Calu3 (cell line): ENCODE data around the gene HMCN2. TPM values are rescaled to one million over a fixed set of nuclear protein-coding genes. Genes with fewer than 3 reads are reported as not detected.

Experiments used
- BruUV-seq: library from RNA; stranded (reverse); fragments of 400-500 nt; replicated peaks from 2 replicates; lab custom pipeline; 2021; lab: Mats Ljungman, UMichigan
- CTCF ChIA-PET: fragments of 300-600 bp; sonication (Branson Sonifier 250); formaldehyde crosslinking; loops from one replicate; lab custom pipeline; 2022; ENCODE audit warnings: antibody characterized with exemption; lab: Charles Lee
- DNase-seq: peaks from one replicate; pipeline ENCODE4 v3.0.0; 2022
- H3K27ac Mint-ChIP-seq: one replicate; pipeline ENCODE4 v1.8.0; 2022; ENCODE audit warnings: mixed read lengths; ENCODE audit not compliant: unreplicated experiment
- H3K27me3 Mint-ChIP-seq: one replicate; pipeline ENCODE4 v1.8.0; 2022; ENCODE audit warnings: mixed read lengths; ENCODE audit not compliant: unreplicated experiment
- H3K36me3 Mint-ChIP-seq: one replicate; pipeline ENCODE4 v1.8.0; 2022; ENCODE audit warnings: mild to moderate bottlenecking, moderate library complexity, mixed read lengths; ENCODE audit not compliant: insufficient read depth, unreplicated experiment
- H3K4me1 Mint-ChIP-seq: one replicate; pipeline ENCODE4 v1.8.0; 2022; ENCODE audit warnings: mild to moderate bottlenecking, low read depth, mixed read lengths; ENCODE audit not compliant: unreplicated experiment
- H3K4me3 Mint-ChIP-seq: one replicate; pipeline ENCODE4 v1.8.0; 2022; ENCODE audit warnings: mild to moderate bottlenecking, low read depth, moderate library complexity, mixed read lengths; ENCODE audit not compliant: unreplicated experiment
- H3K9me3 Mint-ChIP-seq: one replicate; pipeline ENCODE4 v1.8.0; 2022; ENCODE audit warnings: low read depth, mixed read lengths; ENCODE audit not compliant: unreplicated experiment
- CTCF ChIP-seq: fragments of 200-600 bp; IDR thresholded peaks from one replicate; pipeline ENCODE4 v1.8.0; 2022; ENCODE audit warnings: antibody characterized with exemption; ENCODE audit not compliant: unreplicated experiment
- intact Hi-C: fragments of 100-400 bp; cut with micrococcal nuclease; formaldehyde crosslinking; loops from one replicate; pipeline ENCODE4 v1.10.0; 2022; ENCODE audit not compliant: unreplicated experiment
- total RNA-seq: library from RNA; stranded (reverse); gene quantifications from 2 replicates; pipeline ENCODE4 v1.2.3, GENCODE V29; 2022

Gene HMCN2
- total RNA-seq, 1 experiment from 2014 or later: not detected

GRCh38 chr9:130453487-130453886, 187.9 kb downstream of the HMCN2 start:
- Mint-ChIP-seq H3K27me3 (no peaks in the 10 kb centered on the region), H3K27ac (no peak overlapping the region), H3K4me3 (no peak overlapping the region), H3K9me3 (no peaks in the 10 kb centered on the region), H3K4me1 (peaks cover 9% of the 10 kb centered on the region), H3K36me3 (no peaks in the 10 kb centered on the region)
- intact Hi-C loops: no loop called here
- peak; percentile 72 for DNase-seq
- no peak for TF ChIP-seq CTCF
- CTCF ChIA-PET: no interaction called here
- BruUV-seq: no TSS peak

GRCh38 chr9:130454096-130454811, 188.7 kb downstream of the HMCN2 start:
- H3K4me1 Mint-ChIP-seq: peaks cover 9% of the 10 kb centered on the region
- no peaks in the 10 kb centered on the region for H3K36me3 Mint-ChIP-seq
- intact Hi-C loops: no loop called here
- no peaks in the 10 kb centered on the region for H3K9me3 Mint-ChIP-seq
- H3K27me3 Mint-ChIP-seq: peaks cover 7% of the 10 kb centered on the region
- no peak overlapping the region for H3K4me3 Mint-ChIP-seq
- no peak for TF ChIP-seq CTCF
- H3K27ac Mint-ChIP-seq: no peak overlapping the region
- CTCF ChIA-PET: no interaction called here
- DNase-seq: no peak
- BruUV-seq: no TSS peak

DNA sequence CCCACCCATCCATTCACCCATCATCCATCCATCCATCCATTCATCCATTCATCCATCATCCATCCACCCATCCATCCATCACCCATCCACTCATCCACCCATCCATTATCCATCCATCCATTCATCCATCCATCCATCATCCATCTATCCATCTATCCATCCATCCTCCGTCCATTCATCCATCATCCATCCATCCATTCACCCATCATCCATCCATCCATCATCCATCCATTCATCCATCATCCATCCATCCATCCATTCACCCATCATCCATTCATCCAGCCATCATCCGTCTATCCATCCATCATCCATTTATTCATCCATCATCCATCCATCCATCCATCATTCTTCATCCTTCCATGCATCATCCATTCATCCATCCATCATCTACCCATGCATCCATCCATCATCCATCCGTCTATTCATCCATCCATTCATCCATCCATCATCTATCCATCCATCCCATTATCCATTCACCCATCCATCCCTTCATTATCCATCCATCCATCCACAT, 189.3 kb downstream of the HMCN2 start:
- no TSS peak for BruUV-seq
- no peak overlapping the region for H3K4me3 Mint-ChIP-seq
- no peak for TF ChIP-seq CTCF
- H3K36me3 Mint-ChIP-seq: no peaks in the 10 kb centered on the region
- H3K4me1 Mint-ChIP-seq: peaks cover 9% of the 10 kb centered on the region
- H3K27ac Mint-ChIP-seq: no peak overlapping the region
- DNase-seq: no peak
- peaks cover 13% of the 10 kb centered on the region for H3K27me3 Mint-ChIP-seq
- CTCF ChIA-PET: no interaction called here
- H3K9me3 Mint-ChIP-seq: no peaks in the 10 kb centered on the region
- intact Hi-C loops: no loop called here

- intact Hi-C loops: no loop called here
- BruUV-seq: no TSS peak
- H3K4me1 Mint-ChIP-seq: no peaks in the 10 kb centered on the region
- DNase-seq: no peak
- H3K4me3 Mint-ChIP-seq: no peak overlapping the region
- TF ChIP-seq CTCF: no peak
- peaks cover 13% of the 10 kb centered on the region for H3K27me3 Mint-ChIP-seq
- CTCF ChIA-PET: interaction anchor here (0.6 kb wide), 1 partner anchor 350 kb away, joined by 3 read pairs; no protein-coding TSS in a partner anchor
- no peak overlapping the region for H3K27ac Mint-ChIP-seq
- H3K36me3 Mint-ChIP-seq: no peaks in the 10 kb centered on the region
- H3K9me3 Mint-ChIP-seq: no peaks in the 10 kb centered on the region
Measured at GRCh38 chr9:130458027-130458803, 192.7 kb downstream of the HMCN2 start.
